GM12873 (cell line): Measurements from ENCODE around the gene FXYD5.

Experiments
- CTCF ChIP-seq: IDR thresholded peaks from 2 replicates; pipeline ENCODE4 v1.5.1; 2012; ENCODE audit warnings: low read depth, mild to moderate bottlenecking, moderate library complexity, low read length, control low read depth; ENCODE audit not compliant: insufficient read depth; ENCODE audit errors: missing control alignments

FXYD5 gene

GRCh38 chr19:35154525-35155406 is at the start of gene FXYD5:
Gene FXYD5, plus strand, starts transcription at chr19:35154735. Its CDS starts 816 bp downstream, at chr19:35155551.
- TF ChIP-seq CTCF: peak; percentile 4

- no peak for TF ChIP-seq CTCF
Observed at GRCh38 chr19:35105047-35105410, 49.5 kb upstream of the FXYD5 start.

GRCh38 chr19:35105411-35106290 is 48.9 kb upstream of the FXYD5 start:
- TF ChIP-seq CTCF: no peak

- no peak for TF ChIP-seq CTCF
Observed at GRCh38 chr19:35106291-35106583, 48.3 kb upstream of the FXYD5 start.

- no peak for TF ChIP-seq CTCF
Observed at GRCh38 chr19:35106898-35107541, 47.5 kb upstream of the FXYD5 start.

GRCh38 chr19:35107545-35107944 is 47.0 kb upstream of the FXYD5 start:
- no peak for TF ChIP-seq CTCF

- TF ChIP-seq CTCF: no peak
Observed at GRCh38 chr19:35108730-35109129, 45.8 kb upstream of the FXYD5 start.
